Left kidney (tissue), 2 donors: ENCODE measurements around the gene YEATS2. TPM values are rescaled to one million over a fixed set of nuclear protein-coding genes. Genes with fewer than 3 reads are reported as not detected.
"Not testable (repeated sequence)": the region's sequence is repeated elsewhere in the genome, so short reads cannot be mapped to it uniquely, and the experiment has no call there.

ENCODE experiments used
- DNase-seq: peaks from one replicate; pipeline ENCODE4 v3.0.0-alpha.2; 2013
- polyA plus RNA-seq: library from polyadenylated mRNA; unstranded; fragments of 120-200 nt; gene quantifications from one replicate; pipeline ENCODE4 v1.2.1, GENCODE V29; 2013; ENCODE audit not compliant: insufficient read length

The YEATS2 gene
- polyA plus RNA-seq, 1 donor: 44.6 TPM

DNA sequence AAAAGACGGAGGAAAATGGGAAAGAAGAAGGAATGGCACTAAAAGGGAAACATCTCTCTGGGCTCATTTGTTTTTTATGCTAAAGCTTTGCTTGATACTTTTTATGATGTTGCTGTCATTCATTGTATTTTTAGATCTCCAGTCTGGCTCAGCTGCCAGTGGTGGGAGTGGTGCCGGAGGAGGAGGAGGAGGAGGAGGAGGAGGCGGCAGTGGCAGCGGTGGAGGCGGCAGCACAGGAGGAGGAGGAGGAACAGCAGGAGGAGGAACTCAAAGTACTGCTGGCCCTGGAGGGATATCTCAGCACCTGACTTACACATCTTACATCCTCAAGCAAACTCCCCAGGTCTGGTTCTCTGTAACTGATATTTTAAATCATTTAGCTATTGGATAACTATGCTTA lies 78.2 kb downstream of the YEATS2 start:
- DNase-seq: no peak

DNA sequence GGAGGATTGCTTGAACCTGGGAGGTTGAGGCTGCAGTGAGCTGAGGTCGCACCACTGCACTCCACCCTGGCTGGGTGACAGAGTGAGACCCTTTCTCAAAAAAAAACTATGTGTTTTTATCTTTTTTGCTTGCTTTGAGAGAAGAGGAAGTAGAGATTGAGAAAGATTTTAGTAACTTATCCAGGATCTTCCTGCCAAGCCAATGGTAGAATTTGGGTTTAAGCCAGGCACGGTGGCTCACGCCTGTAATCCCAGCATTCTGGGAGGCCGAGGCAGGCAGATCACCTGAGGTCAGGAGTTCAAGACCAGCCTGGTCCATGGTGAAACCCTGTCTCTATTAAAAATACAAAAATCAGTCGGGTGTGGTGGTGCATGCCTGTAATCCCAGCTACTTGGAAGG lies 78.9 kb downstream of the YEATS2 start:
- not testable (repeated sequence) for DNase-seq

DNA sequence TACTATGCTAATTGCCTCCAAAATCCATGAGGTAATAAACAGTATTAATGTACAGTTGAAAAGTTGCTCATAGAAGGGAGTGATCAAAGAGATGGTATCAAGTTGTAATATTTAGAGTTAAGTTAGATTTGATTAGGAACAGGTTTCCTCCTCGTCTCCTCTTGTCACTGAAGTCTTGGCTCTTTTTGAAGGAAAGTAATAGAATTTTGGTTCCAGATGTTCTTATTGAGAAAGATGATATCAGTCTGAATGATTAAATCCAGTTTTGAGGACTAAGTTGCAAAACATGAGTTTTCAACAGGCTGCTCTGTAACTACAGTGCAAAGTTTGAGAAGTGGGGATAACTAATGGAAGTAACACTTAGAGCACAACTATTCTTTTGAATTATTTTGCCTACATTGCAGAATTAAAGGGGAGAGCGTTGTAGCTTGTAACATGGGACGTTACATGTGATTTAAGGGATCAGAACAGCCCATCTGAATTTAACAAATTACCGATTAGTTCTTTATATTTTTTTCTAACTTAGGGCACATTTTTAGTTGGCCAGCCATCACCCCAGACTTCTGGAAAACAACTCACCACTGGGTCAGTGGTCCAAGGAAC lies 79.5 kb downstream of the YEATS2 start:
- DNase-seq: no peak

DNA sequence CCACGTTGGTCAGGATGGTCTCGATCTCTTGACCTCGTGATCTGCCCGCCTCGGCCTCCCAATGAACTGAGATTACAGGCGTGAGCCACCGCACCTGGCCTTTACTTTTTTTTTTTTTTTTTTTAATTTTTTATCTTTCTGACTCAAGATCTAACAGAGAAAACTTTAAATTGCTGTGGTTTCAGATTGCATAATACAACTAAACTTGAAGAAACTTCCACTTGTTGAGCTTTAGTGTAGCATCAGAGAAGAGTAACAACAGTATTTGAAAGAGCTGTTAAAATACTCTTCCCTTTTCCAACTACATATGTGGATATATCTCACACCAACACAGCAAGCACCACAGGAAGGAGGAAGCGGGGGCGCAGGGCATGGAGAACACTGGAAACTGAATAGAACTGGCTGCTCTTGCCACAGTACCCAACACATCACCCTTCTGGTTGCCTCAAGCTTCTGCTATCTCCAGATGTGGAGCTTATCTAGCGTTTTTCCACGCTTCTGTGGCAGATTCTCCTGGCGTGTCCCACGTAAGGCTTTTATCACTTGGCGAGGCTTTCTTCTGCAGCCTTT lies 82.4 kb downstream of the YEATS2 start:
- DNase-seq: no peak

DNA sequence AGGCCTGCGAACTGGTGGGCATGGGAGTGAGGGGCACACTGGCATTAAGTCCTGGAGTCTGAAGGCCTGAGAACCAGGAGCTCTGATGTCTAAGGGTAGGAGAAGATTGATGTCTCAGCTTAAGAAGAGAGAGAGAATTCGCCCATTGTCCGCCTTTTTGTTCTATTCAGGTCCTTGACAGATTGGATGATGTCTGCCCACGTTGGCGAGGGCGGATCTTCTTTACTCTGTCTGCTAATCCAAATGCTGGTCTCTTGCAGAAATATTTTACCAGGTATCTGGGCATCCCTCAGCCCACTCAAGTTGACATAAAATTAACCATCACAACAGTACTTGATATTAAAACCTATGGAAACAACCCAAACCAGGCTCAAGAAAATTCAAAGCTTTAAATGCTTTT lies 83.6 kb downstream of the YEATS2 start:
- DNase-seq: no peak

DNA sequence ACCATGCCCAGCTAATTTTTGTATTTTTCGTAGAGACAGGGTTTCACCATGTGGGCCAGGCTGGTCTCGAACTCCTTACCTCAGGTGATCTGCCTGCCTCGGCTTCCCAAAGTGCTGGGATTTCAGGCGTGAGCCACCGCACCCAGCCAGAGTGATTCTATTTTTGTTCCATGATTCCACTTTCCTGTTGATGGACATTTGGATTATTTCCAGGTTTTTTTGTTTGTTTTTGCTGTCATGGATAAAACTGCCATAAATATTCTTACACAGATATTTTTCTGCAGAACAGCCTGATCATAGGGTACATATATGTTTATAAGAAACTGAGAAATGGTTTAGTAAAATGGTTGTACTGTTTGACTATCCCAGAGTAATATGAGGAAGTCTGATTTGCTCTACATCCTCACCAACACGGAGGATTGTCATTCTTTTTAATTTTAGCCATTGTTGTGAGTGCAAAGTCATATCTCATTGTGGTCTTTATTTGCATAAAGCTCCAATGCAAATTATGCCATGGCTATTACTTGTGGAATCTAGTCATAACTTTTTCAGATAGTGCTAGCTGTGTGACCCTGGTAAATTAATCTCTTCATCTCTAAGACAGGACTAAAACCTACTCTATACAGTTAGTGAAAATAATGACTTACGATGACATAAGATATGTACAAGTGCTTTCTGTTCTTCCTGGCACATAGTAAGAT lies 85.1 kb downstream of the YEATS2 start:
- DNase-seq: no peak

DNA sequence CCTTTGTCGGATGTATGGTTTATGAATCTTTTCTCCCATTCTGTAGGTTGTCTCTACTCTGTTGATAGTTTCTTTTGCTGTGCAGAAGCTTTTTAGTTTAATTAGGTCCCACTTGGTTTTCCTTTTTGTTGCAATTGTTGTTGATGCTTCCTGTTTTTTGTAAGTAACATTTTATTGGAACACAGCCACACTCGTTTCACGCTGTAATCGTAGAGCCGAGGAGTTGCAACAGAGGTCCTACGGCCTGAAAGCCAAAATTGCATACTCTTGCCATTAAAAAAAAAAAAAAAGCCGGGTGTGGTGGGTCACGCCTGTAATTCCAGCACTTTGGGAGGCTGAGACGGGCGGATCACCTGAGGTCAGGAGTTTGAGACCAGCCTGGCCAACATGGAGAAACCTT lies 86.9 kb downstream of the YEATS2 start:
- not testable (repeated sequence) for DNase-seq

DNA sequence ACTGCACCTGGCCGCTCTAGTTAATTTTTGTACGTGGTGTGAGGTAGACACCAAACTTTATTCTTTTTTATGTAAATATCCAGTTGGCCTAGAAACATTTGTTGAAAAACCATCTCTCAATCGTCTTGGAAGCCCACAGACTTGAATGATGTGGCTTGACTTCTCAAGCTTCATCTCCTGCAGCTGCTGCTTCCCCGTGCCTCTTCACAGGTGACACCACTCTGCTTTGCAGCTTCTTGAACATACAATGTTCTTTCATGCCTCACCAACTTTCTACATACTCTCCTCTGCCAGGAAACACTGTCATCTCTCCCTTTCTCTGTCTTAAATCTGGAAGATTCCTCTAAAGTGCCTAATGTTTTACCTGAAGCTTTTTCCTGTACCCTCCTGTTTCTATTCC lies 92.2 kb downstream of the YEATS2 start:
- no peak for DNase-seq

DNA sequence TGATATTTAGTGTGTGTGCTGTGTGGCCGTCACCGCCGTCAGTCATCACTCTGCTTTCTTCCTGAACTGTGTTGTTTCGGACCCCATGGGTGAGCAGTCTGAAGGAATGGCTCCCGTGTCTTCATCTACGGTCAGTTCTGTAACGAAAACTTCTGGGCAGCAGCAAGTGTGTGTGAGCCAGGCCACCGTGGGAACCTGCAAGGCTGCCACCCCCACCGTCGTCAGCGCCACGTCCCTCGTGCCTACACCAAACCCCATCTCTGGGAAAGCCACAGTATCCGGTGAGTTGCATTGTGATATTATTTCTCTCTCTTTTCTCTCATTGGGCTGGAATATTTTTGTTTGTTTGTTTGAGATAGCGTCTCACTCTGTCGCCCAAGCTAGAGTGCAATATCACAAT lies 93.1 kb downstream of the YEATS2 start:
- no peak for DNase-seq

DNA sequence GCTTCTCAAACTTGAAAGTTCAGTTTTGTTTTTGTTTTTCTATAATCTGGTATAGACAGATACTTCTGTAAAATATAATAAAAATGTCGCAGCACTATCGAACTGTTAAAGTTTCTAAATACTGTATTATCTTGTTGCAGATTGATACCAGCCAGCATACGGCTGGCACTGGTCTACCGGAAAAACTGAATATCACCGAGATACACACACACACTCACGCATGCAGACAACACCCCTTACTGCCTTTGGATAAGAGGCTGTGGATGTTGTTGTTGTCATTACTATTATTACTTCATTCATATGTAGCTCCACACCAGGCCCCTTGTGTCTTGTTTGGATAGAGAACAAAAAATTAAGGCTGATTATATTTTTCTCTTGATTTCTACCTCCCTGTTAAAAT lies 95.4 kb downstream of the YEATS2 start:
- DNase-seq: no peak

DNA sequence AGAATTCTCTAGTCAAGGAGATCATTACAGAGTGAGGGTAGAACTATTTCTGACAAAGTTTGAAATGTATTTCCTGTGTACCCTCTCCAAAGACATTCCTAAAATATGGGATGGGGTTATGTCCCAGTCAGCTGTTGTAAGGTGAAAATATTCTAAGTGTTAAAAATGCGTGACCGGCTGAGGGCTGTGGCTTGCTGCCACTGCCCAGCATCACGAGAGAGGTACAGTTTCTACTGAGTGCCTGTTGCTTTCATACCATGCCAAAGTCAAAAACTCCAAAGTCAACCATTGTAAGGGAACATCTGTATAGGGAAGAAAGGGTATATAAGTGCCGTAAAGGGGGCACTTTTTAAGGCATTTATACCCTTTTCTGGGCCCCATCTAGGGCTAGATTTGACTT lies 96.9 kb downstream of the YEATS2 start:
- no peak for DNase-seq

DNA sequence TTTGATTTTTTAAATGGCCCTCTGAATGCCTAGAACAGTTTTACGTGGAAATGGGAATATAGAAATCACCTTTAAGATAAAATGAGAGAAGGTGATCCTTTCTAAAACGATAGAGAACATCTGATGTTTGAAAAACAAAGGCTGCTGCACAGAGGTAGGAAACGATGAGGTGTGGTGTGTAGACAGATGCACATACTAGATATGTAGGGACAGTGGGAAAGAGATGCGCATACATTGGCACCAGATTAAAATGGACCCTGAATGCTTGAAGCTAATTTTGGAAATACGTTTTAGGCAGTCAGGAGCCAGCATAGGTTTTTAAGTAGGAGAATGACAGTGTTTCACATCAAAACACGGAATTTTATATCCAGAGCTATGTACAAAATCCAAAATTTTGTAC lies 98.8 kb downstream of the YEATS2 start:
- DNase-seq: no peak

DNA sequence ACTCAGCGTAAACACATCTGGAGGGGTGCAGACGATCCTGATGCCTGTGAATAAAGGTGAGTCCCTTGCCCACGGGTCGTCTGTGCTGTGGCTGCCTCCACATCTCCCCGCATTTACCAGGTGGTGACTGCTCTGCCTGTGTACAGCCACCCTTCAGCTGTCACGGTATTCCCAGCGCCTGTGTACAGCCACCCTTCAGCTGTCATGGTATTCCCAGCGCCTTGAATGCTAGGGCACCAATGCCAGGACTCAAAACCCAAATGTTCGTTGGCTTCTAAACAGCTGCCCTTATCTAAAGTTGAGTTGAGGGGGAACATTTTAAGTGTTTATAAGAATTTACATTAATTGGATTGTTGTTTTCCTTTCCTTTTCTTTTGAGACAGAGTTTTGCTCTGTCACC lies 100.4 kb downstream of the YEATS2 start:
- DNase-seq: no peak

DNA sequence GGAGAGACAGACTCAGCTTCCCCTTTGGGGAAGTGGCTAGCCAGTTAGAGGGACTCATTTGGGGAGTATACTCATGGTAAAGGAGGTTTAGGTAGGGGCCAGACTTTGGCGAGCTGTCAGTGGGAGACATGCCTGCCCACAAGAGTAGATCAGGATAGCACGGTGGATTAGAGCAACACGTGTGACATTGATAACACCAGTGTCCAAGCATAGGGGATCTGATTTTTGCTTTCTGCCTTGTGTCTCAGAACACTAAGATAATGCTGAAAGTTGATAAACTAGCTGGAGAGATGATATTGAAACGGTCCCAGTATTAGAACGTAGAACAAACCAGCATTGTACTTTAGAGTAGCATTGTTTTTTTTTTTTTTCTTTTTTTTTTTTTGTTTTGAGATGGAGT lies 101.9 kb downstream of the YEATS2 start:
- DNase-seq: no peak

DNA sequence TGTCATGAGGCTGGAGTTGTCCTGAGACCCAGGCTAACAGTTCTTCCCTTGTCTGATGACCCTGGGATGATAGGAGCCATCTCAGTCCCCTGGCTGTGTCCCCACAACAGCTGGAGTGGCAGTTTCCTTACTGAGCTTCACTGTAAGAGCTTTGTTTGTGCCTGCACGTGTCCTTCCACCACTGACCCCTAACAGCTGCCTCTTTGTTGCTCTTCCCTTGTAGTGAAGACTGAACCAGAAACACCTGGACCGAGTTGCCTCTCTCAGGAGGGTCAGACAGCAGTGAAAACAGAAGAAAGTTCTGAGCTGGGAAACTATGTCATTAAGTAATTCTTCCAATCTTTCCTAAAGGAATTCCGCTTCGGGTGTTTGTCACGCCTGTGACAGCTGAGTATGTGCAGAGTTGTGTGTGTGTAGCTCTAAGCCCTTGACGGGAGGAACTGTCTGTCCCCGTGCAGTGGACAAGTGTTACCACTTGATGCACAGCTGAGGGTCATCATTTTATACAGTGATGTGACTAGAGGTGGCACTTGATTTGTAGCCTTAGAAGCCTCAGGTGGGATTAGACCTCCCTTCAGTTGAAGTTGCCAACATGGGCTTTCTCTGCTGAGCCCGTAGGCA lies 102.8 kb downstream of the YEATS2 start:
- no peak for DNase-seq

DNA sequence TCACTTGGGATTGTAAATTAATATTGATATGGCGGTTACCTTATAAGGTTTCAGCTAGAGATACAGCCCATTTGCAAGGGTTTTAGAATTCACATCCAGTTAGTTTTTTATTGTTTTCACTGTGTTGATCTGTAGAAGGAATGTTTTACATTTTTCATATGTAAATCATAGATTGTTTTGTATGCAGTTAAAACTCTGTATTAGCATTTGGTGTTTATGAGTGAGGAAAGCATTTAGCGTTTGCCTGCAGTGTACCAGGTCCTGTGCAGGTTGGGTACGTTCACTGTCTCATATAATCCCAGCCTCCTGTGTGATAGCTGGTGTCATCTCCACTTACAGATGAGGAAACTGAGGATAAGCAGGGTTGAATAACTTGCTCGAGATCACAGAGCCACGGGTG lies 104.0 kb downstream of the YEATS2 start:
- DNase-seq: no peak

DNA sequence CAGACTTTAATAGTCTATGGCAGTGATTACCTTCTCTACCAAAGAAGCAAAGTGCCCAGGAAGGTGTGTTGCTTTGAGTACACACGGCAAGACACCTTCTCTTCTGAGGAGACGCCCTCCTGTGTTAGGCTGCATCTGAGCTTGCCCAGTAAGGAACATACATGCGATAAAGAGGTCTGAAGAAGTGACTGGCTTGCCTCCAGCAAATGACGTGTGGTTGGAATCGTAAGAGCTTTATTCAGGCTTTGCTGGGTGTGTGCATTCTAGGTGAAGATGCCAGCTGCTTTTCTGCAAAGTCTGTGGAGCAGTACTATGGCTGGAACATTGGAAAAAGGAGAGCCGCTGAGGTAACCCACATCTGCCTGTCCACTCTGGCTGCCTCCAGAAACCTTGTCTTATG lies 105.4 kb downstream of the YEATS2 start:
- DNase-seq: no peak

DNA sequence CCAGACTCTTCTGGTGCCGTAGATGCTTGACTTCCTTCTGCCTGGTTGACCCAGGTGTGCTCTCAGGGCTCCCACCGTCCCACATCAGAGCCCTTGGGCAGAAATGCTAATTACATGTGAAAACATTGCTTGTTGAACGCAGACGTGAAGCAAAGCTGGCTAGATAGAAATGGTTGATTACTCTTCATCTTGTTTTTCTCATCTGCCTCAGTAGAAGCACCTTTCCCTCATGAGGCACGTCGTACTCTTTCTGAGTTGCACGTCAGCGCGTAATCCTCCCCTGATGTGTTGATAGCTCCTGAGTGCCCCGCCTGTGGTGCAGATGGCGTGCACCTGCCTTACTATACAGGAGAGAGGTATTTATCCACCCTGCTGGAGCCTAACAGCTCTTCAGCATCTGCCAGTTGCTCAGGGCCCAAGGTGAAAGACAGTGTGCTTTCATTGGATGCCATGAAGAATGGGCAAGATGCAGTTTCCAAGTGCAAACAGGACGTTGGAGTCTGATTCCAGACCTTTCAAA lies 109.7 kb downstream of the YEATS2 start:
- DNase-seq: no peak

DNA sequence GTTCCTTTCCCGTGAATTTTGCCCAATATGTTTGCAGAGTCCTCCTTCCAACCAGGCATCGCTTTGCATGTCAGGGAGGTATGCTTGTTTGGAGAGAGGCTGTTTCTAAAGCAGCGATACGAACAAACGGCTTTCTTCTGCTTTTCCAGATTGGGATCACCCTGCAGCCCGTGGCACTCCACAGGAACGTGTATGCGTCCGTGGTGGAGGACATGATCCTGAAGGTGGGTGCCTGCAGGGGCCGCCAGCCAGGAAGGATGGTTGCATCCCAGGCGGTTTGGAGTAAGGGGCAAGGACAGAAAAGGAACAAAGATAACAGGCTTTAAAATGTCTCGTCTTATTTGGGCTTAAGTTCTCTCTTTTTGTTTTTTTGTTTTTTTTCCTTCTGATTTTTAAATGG lies 110.3 kb downstream of the YEATS2 start:
- no peak for DNase-seq

DNA sequence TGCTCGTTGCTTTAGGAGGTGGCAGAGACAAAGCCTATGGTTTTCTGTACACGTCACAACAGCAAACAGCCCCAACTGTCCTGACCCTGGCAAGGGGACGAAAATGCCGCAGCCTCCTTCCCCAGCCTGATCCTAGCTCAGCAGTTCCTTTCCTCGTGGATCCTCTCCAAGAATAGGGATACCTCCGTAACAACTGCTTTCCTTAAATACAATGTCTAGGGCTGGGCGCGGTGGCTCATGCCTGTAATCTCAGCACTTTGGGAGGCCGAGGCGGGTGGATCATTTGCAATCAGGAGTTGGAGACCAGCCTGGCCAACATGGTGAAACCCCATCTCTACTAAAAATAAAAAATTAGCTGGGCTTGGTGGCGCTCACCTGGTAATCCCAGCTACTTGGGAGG lies 110.8 kb downstream of the YEATS2 start:
- no peak for DNase-seq

DNA sequence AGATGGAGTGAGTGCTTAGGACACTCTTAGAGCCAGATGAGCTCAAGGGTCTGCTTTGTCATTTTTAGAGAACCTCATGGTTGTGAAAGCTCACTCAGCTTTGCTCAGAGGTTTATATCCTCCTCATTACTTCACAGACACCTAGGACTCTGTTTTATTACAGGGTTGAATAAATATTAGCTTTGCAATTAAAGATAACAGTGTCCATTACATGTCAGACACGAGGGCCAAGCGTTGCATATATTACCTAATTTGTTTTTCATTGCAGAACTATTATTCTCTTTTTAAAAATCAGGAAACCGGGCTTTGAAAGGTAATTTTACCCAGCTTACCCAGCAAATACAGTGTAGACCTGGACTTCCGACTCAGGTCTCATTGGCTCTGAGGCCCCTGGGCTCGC lies 111.7 kb downstream of the YEATS2 start:
- DNase-seq: no peak

DNA sequence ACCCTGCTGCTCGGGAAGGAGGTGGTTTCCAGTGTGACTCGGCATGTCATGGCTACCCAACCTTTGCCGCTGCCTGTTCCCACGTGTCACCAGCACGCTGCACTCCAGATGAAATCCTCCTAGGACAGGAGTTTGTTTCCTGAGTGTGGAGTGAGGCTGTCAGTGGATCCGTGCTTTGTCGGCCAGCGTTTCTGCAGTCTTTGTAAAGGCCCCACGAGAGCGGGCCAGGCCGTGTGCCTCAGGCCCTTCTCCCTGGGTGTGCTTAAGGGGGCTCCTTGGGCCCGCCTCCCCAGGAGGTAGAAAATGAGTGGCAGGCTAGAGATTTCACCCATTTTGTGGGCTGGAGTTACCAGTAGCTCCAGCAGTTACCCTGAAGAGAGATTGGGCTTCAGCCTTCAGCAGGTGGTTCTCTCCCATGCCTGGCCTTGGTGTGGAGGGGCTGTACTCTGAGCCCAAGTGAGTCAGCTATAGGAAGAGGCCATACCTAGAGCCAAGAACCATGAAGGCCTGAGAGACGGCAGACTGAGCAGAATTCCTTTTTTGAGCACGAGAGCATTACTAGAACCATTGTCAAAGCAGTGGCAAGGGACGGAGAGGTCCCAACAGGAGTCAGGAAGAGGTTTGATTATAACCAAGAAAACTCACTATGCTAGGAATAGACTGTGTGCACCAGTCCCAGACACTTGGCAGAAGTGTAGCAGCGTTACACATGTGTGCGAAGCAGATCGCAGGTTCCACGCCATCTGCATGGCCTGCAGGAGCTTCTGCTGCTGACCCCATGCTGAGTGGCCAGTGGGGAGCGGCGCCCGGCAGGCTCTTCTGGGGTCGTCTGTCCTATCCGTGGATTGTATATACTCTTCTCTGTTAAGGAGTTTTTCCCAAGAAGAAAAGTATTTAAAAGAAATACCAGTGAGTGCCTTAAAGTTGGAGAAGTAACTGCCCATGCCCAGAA lies 113.3 kb downstream of the YEATS2 start:
- DNase-seq: no peak
